Endothelial cell of umbilical vein (primary cell): ENCODE data around the gene ZBP1. TPM values are rescaled to one million over a fixed set of nuclear protein-coding genes. Genes with fewer than 3 reads are reported as not detected.

Experiments used
- BruUV-seq: library from RNA; stranded (reverse); fragments of 400-500 nt; replicated peaks from 2 replicates; lab custom pipeline; 2021; lab: Mats Ljungman, UMichigan
- CTCF ChIA-PET: fragments of 300-600, 350-600 bp; sonication (Branson Sonifier 250); formaldehyde crosslinking; loops from one replicate; lab custom pipeline; 2021; ENCODE audit warnings: antibody characterized with exemption, inconsistent platforms; lab: Charles Lee
- POLR2A ChIA-PET: fragments of 300-600, 350-600 bp; sonication (Branson Sonifier 250); formaldehyde crosslinking; loops from one replicate; lab custom pipeline; 2021; ENCODE audit warnings: antibody characterized with exemption, inconsistent platforms; lab: Charles Lee
- DNase-seq: peaks from one replicate; pipeline ENCODE4 v3.0.0-alpha.2; 2011; ENCODE audit warnings: low read depth, low spot score
- FAIRE-seq: peaks from 2 replicates; lab custom pipeline; 2011; peaks lifted over from hg19 to GRCh38; lab: Jason Lieb, UNC
- H2AFZ ChIP-seq: 2 replicates; pipeline ENCODE4 v1.6.0; 2012; ENCODE audit warnings: low read depth, low read length, control low read depth, inconsistent platforms
- H3K27ac ChIP-seq: 2 replicates; pipeline ENCODE4 v1.5.1; 2011; ENCODE audit warnings: low read depth, mild to moderate bottlenecking, control low read depth, low read length, moderate library complexity; ENCODE audit not compliant: insufficient read depth
- H3K27me3 ChIP-seq, 2 experiments: 2 replicates each; pipeline versions ENCODE4 v1.6.0 to v1.6.1; 2011; ENCODE audit warnings: low read length in 2 of 2, mixed read lengths in 1 of 2; ENCODE audit not compliant: control insufficient read depth in 2 of 2, insufficient read depth in 2 of 2
- H3K36me3 ChIP-seq, 2 experiments: 2 replicates in 1 of 2; 3 replicates in 1 of 2; pipeline ENCODE4 v1.5.1; 2011; ENCODE audit warnings: low read length in 2 of 2, mild to moderate bottlenecking in 1 of 2, moderate library complexity in 1 of 2; ENCODE audit not compliant: control insufficient read depth in 2 of 2, insufficient read depth in 2 of 2; ENCODE audit errors: extremely low read depth in 1 of 2
- H3K4me1 ChIP-seq: 3 replicates; pipeline ENCODE4 v1.5.1; 2011; ENCODE audit warnings: mild to moderate bottlenecking, low read length; ENCODE audit not compliant: control insufficient read depth, insufficient read depth; ENCODE audit errors: extremely low read depth
- H3K4me2 ChIP-seq: 2 replicates; pipeline ENCODE4 v1.6.1; 2011; ENCODE audit warnings: low read length, control low read depth, mixed read lengths; ENCODE audit not compliant: insufficient read depth
- H3K4me3 ChIP-seq, 3 experiments: fragments of 200-600 bp in 1 of 3; sonication (generic), shearing (Covaris generic) in 1 of 3; replicated peaks in 1 of 3; 2 replicates each; pipeline ENCODE4 v1.5.1; 2011 to 2016; ENCODE audit warnings: control low read depth in 3 of 3, low read length in 3 of 3, mild to moderate bottlenecking in 2 of 3, inconsistent platforms in 1 of 3, low read depth in 1 of 3, moderate library complexity in 1 of 3; ENCODE audit not compliant: insufficient read depth in 1 of 3
- H3K79me2 ChIP-seq: 2 replicates; pipeline ENCODE4 v1.6.0; 2012; ENCODE audit warnings: low read length, inconsistent platforms; ENCODE audit not compliant: control insufficient read depth, insufficient read depth
- H3K9ac ChIP-seq: replicated peaks from 2 replicates; pipeline ENCODE3; 2011; ENCODE audit warnings: low read length, control low read depth; ENCODE audit not compliant: insufficient read depth; ENCODE audit errors: extremely low read depth
- H3K9me1 ChIP-seq: replicated peaks from 3 replicates; pipeline ENCODE4 v1.6.0; 2011; ENCODE audit warnings: mild to moderate bottlenecking, low read length; ENCODE audit not compliant: control insufficient read depth, insufficient read depth; ENCODE audit errors: extremely low read depth
- H3K9me3 ChIP-seq: replicated peaks from 2 replicates; pipeline ENCODE4 v1.5.1; 2012; ENCODE audit warnings: low read length, inconsistent platforms; ENCODE audit not compliant: control insufficient read depth, insufficient read depth
- H4K20me1 ChIP-seq: replicated peaks from 2 replicates; pipeline ENCODE3; 2011; ENCODE audit warnings: mild to moderate bottlenecking, low read length; ENCODE audit not compliant: control insufficient read depth, insufficient read depth; ENCODE audit errors: extremely low read depth
- CTCF ChIP-seq, 2 donors: IDR thresholded peaks; 1 replicate in 1 of 2; 2 replicates in 1 of 2; pipeline ENCODE4 v1.5.1; 2011; ENCODE audit warnings: low read length in 2 of 2, mild to moderate bottlenecking in 2 of 2, moderate library complexity in 2 of 2, control low read depth in 1 of 2, inconsistent platforms in 1 of 2, low read depth in 1 of 2; ENCODE audit not compliant: insufficient read depth in 1 of 2; ENCODE audit errors: extremely low read depth in 1 of 2
- FOS ChIP-seq: IDR thresholded peaks from 2 replicates; pipeline ENCODE4 v1.6.1; 2011; ENCODE audit warnings: mild to moderate bottlenecking, low read length, moderate library complexity, borderline replicate concordance; ENCODE audit not compliant: insufficient read depth
- JUN ChIP-seq: IDR thresholded peaks from 2 replicates; pipeline ENCODE4 v1.6.1; 2011; ENCODE audit warnings: borderline replicate concordance, low read depth; ENCODE audit not compliant: insufficient read length, insufficient read depth
- dilution Hi-C: fragments of 300-500 bp; cut with MboI; formaldehyde crosslinking; loops from one replicate; pipeline ENCODE4 v1.15.0; 2019; ENCODE audit warnings: low sequenced_read_pairs; ENCODE audit not compliant: extremely low pct_ligation_motif_present
- intact Hi-C: fragments of 100-400 bp; cut with micrococcal nuclease; formaldehyde crosslinking; loops from one replicate; pipeline ENCODE4 v1.10.0; 2022
- polyA plus RNA-seq, 4 experiments: library from polyadenylated mRNA; depleted of rRNA in 3 of 4; stranded (reverse) in 3 of 4; unstranded in 1 of 4; fragments of >200 nt; gene quantifications; 2 replicates each; pipeline versions ENCODE4 v1.2.1 to v1.2.3, GENCODE V29; 2011 to 2012; ENCODE audit warnings: missing spikeins in 1 of 4
- total RNA-seq: library from RNA; stranded (reverse); gene quantifications from 2 replicates; pipeline ENCODE4 v1.2.3, GENCODE V29; 2021

ZBP1 gene
- total and polyA plus RNA-seq, 2 donors (not counting 3 experiments of a cell fraction or from before 2014, with no cell fraction given) = not detected

- dilution Hi-C loops = no loop called here
- Histone ChIP-seq H3K27ac (no peak overlapping the region), H2AFZ (no peak overlapping the region), H3K9me1 (no peaks in the 10 kb centered on the region), H3K9me3 (no peaks in the 10 kb centered on the region), H3K4me3 (no peak overlapping the region), H3K36me3 (no peaks in the 10 kb centered on the region), H3K4me1 (no peaks in the 10 kb centered on the region), H4K20me1 (no peaks in the 10 kb centered on the region), H3K9ac (no peak overlapping the region), H3K79me2 (no peaks in the 10 kb centered on the region), H3K27me3 (no peaks in the 10 kb centered on the region), H3K4me2 (no peak overlapping the region)
- TF ChIP-seq FOS (peak; percentile 19), JUN (no peak), CTCF (IDR thresholded peaks at IDR 0.05; ENCODE audit: extremely low read depth in 1 of 2, insufficient read depth in 1 of 2, low read depth in 1 of 2, low read length in 2 of 2) (no peak)
- intact Hi-C loops = no loop called here
- BruUV-seq = no TSS peak
- POLR2A ChIA-PET = no interaction called here
- FAIRE-seq (no peak), DNase-seq (no peak)
- CTCF ChIA-PET = interaction anchor here (2.1 kb wide), 1 partner anchor 24 kb away, joined by 6 read pairs; no protein-coding TSS in a partner anchor
Measured at GRCh38 chr20:57618091-57618763, 2.0 kb downstream of the ZBP1 start.
